Neural progenitor cell (in vitro differentiated cells): Measurements from ENCODE around the gene FOXL3. TPM values are rescaled to one million over a fixed set of nuclear protein-coding genes. Genes with fewer than 3 reads are reported as not detected.

Experiments used
- DNase-seq: peaks from one replicate; pipeline ENCODE4 v3.0.0-alpha.2; 2016; ENCODE audit warnings: low spot score
- H2AFZ ChIP-seq: fragments of 200-600 bp; sonication (generic); replicated peaks from 2 replicates; pipeline ENCODE4 v1.6.1; 2016; ENCODE audit warnings: antibody characterized with exemption
- H3F3A ChIP-seq: fragments of 200-600 bp; sonication (generic); 2 replicates; pipeline ENCODE4 v1.6.1; 2016; ENCODE audit warnings: antibody characterized with exemption, low read depth
- H3K27ac ChIP-seq: fragments of 200-600 bp; sonication (generic); 2 replicates; pipeline ENCODE4 v1.5.1; 2016; ENCODE audit warnings: mild to moderate bottlenecking
- H3K27me3 ChIP-seq: fragments of 200-600 bp; sonication (generic); 2 replicates; pipeline ENCODE4 v1.6.1; 2016; ENCODE audit warnings: mild to moderate bottlenecking, moderate library complexity
- H3K36me3 ChIP-seq: fragments of 200-600 bp; sonication (generic); 2 replicates; pipeline ENCODE4 v1.5.1; 2016
- H3K4me1 ChIP-seq: fragments of 200-600 bp; sonication (generic); 2 replicates; pipeline ENCODE4 v1.6.1; 2016; ENCODE audit warnings: mixed run types
- H3K4me2 ChIP-seq: fragments of 200-600 bp; sonication (generic); 2 replicates; pipeline ENCODE4 v1.6.1; 2016
- H3K4me3 ChIP-seq: fragments of 200-600 bp; sonication (generic); 2 replicates; pipeline ENCODE4 v1.5.1; 2016
- H3K79me2 ChIP-seq: fragments of 200-600 bp; sonication (generic); 2 replicates; pipeline ENCODE4 v1.6.1; 2016; ENCODE audit warnings: low read depth
- H3K9ac ChIP-seq: fragments of 200-600 bp; sonication (generic); 2 replicates; pipeline ENCODE4 v1.6.1; 2016
- H3K9me3 ChIP-seq: fragments of 200-600 bp; sonication (generic); 2 replicates; pipeline ENCODE4 v1.5.1; 2016; ENCODE audit warnings: low read depth
- H4K20me1 ChIP-seq: fragments of 200-600 bp; sonication (generic); 2 replicates; pipeline ENCODE4 v1.6.1; 2016; ENCODE audit warnings: low read depth
- H3K27ac Mint-ChIP-seq: 3 replicates; pipeline ENCODE4 v1.8.0; 2021; ENCODE audit warnings: mixed read lengths
- H3K27me3 Mint-ChIP-seq: 2 replicates; pipeline ENCODE4 v1.8.0; 2022; ENCODE audit warnings: low read depth, mild to moderate bottlenecking, inconsistent platforms, moderate library complexity, mixed read lengths; ENCODE audit not compliant: insufficient read depth
- H3K36me3 Mint-ChIP-seq: 3 replicates; pipeline ENCODE4 v1.8.0; 2021; ENCODE audit warnings: mixed read lengths
- H3K4me1 Mint-ChIP-seq: 3 replicates; pipeline ENCODE4 v1.8.0; 2021; ENCODE audit warnings: mixed read lengths
- H3K4me3 Mint-ChIP-seq: 3 replicates; pipeline ENCODE4 v1.8.0; 2021; ENCODE audit warnings: mild to moderate bottlenecking, moderate library complexity, mixed read lengths
- H3K9me3 Mint-ChIP-seq: 3 replicates; pipeline ENCODE4 v1.8.0; 2020; ENCODE audit warnings: mixed read lengths
- CTCF ChIP-seq: fragments of 200-600 bp; sonication (generic); IDR thresholded peaks from 2 replicates; pipeline ENCODE4 v1.5.1; 2017; ENCODE audit warnings: antibody characterized with exemption, mild to moderate bottlenecking
- EZH2 ChIP-seq: fragments of 200-600 bp; sonication (generic); IDR thresholded peaks from 2 replicates; pipeline ENCODE4 v1.6.1; 2017; ENCODE audit warnings: antibody characterized with exemption, mild to moderate bottlenecking, moderate library complexity
- EZH2phosphoT487 ChIP-seq: fragments of 200-600 bp; sonication (generic); IDR thresholded peaks from 2 replicates; pipeline ENCODE4 v1.6.1; 2017; ENCODE audit warnings: antibody characterized with exemption
- total RNA-seq: library from RNA; depleted of rRNA; stranded (reverse); fragments of >200 nt; gene quantifications from 2 replicates; pipeline ENCODE4 v1.2.3, GENCODE V29; 2015; ENCODE audit warnings: low replicate concordance

The FOXL3 gene
- total RNA-seq, 1 donor from 2014 or later, result not detected

- Histone ChIP-seq H3K9ac (no peak overlapping the region), H3K27ac (no peak overlapping the region), H3F3A (no peaks in the 10 kb centered on the region), H2AFZ (peak overlapping the region; percentile 84), H3K36me3 (no peaks in the 10 kb centered on the region), H4K20me1 (no peaks in the 10 kb centered on the region), H3K4me1 (peaks cover 13% of the 10 kb centered on the region), H3K4me2 (peak overlapping the region; percentile 72), H3K9me3 (no peaks in the 10 kb centered on the region), H3K27me3 (peaks cover 23% of the 10 kb centered on the region), H3K4me3 (no peak overlapping the region), H3K79me2 (no peaks in the 10 kb centered on the region)
- Mint-ChIP-seq H3K4me3 (no peak overlapping the region), H3K36me3 (no peaks in the 10 kb centered on the region), H3K27me3 (peaks cover 25% of the 10 kb centered on the region), H3K4me1 (peaks cover 2% of the 10 kb centered on the region), H3K27ac (no peak overlapping the region), H3K9me3 (no peaks in the 10 kb centered on the region)
- TF ChIP-seq EZH2phosphoT487 (no peak), CTCF (no peak), EZH2 (no peak)
- DNase-seq, result no peak
Measured at GRCh38 chr7:322708-323111, 32.7 kb downstream of the FOXL3 start.

- H3F3A ChIP-seq, result no peaks in the 10 kb centered on the region
- Mint-ChIP-seq H3K4me1 (peaks cover 2% of the 10 kb centered on the region), H3K36me3 (no peaks in the 10 kb centered on the region), H3K9me3 (no peaks in the 10 kb centered on the region), H3K27ac (no peak overlapping the region), H3K4me3 (no peak overlapping the region), H3K27me3 (peaks cover 25% of the 10 kb centered on the region)
- H3K9me3 ChIP-seq, result no peaks in the 10 kb centered on the region
- peaks cover 13% of the 10 kb centered on the region for H3K4me1 ChIP-seq
- peaks cover 23% of the 10 kb centered on the region for H3K27me3 ChIP-seq
- no peak overlapping the region for H3K4me2 ChIP-seq
- no peaks in the 10 kb centered on the region for H3K36me3 ChIP-seq
- TF ChIP-seq EZH2phosphoT487, result no peak
- TF ChIP-seq EZH2, result no peak
- no peak for TF ChIP-seq CTCF
- no peaks in the 10 kb centered on the region for H4K20me1 ChIP-seq
- DNase-seq, result no peak
- H3K9ac ChIP-seq, result no peak overlapping the region
- no peaks in the 10 kb centered on the region for H3K79me2 ChIP-seq
- H3K27ac ChIP-seq, result no peak overlapping the region
- no peak overlapping the region for H2AFZ ChIP-seq
- no peak overlapping the region for H3K4me3 ChIP-seq
Measured at GRCh38 chr7:323410-323809, 33.4 kb downstream of the FOXL3 start.

- no peaks in the 10 kb centered on the region for H3K79me2 ChIP-seq
- no peak overlapping the region for H2AFZ ChIP-seq
- H4K20me1 ChIP-seq, result no peaks in the 10 kb centered on the region
- H3K27me3 ChIP-seq, result peaks cover 23% of the 10 kb centered on the region
- no peak overlapping the region for H3K4me3 ChIP-seq
- peaks cover 2% of the 10 kb centered on the region for H3K4me1 Mint-ChIP-seq
- H3F3A ChIP-seq, result no peaks in the 10 kb centered on the region
- TF ChIP-seq CTCF (no peak), EZH2 (no peak), EZH2phosphoT487 (no peak)
- H3K9me3 Mint-ChIP-seq, result no peaks in the 10 kb centered on the region
- no peak overlapping the region for H3K4me3 Mint-ChIP-seq
- H3K36me3 ChIP-seq, result no peaks in the 10 kb centered on the region
- peaks cover 24% of the 10 kb centered on the region for H3K27me3 Mint-ChIP-seq
- H3K4me1 ChIP-seq, result peaks cover 13% of the 10 kb centered on the region
- H3K36me3 Mint-ChIP-seq, result no peaks in the 10 kb centered on the region
- no peak overlapping the region for H3K27ac Mint-ChIP-seq
- H3K9me3 ChIP-seq, result no peaks in the 10 kb centered on the region
- H3K9ac ChIP-seq, result no peak overlapping the region
- H3K27ac ChIP-seq, result no peak overlapping the region
- no peak overlapping the region for H3K4me2 ChIP-seq
- no peak for DNase-seq
Measured at GRCh38 chr7:324011-324410, 34.0 kb downstream of the FOXL3 start.
